Transverse colon (tissue), 3 donors: ENCODE data around the gene TUBA8.

ENCODE experiments used
- POLR2A ChIP-seq: fragments of 450-650 bp; IDR thresholded peaks from one replicate; pipeline ENCODE4 v1.6.1; 2016; ENCODE audit warnings: antibody characterized with exemption, mild to moderate bottlenecking, moderate library complexity
- TF ChIP-seq, protein P1 (sequence below), 5 experiments: fragments of 200-600 bp in 3 of 5; fragments of 450-650 bp in 2 of 5; sonication (generic) in 3 of 5; IDR thresholded peaks; 1 replicate in 2 of 5; 2 replicates in 3 of 5; pipeline ENCODE4 v1.5.1; 2016 to 2017; ENCODE audit warnings: antibody characterized with exemption in 5 of 5, inconsistent platforms in 3 of 5, mild to moderate bottlenecking in 2 of 5, moderate library complexity in 1 of 5

GRCh38 chr22:18075101-18075719 is 35.4 kb upstream of the TUBA8 start:
- TF ChIP-seq, protein P1, sequence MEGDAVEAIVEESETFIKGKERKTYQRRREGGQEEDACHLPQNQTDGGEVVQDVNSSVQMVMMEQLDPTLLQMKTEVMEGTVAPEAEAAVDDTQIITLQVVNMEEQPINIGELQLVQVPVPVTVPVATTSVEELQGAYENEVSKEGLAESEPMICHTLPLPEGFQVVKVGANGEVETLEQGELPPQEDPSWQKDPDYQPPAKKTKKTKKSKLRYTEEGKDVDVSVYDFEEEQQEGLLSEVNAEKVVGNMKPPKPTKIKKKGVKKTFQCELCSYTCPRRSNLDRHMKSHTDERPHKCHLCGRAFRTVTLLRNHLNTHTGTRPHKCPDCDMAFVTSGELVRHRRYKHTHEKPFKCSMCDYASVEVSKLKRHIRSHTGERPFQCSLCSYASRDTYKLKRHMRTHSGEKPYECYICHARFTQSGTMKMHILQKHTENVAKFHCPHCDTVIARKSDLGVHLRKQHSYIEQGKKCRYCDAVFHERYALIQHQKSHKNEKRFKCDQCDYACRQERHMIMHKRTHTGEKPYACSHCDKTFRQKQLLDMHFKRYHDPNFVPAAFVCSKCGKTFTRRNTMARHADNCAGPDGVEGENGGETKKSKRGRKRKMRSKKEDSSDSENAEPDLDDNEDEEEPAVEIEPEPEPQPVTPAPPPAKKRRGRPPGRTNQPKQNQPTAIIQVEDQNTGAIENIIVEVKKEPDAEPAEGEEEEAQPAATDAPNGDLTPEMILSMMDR (IDR thresholded peaks at IDR 0.05), result no peak
- no peak for TF ChIP-seq POLR2A
